Neutrophil (primary cell): ENCODE data around the gene COL10A1.
"Not testable (repeated sequence)": the region's sequence is repeated elsewhere in the genome, so short reads cannot be mapped to it uniquely, and the experiment has no call there.

Experiments
- H3K27ac ChIP-seq: fragments of 200-600 bp; sonication (generic); 2 replicates; pipeline ENCODE4 v1.5.1; 2016; ENCODE audit warnings: mild to moderate bottlenecking, moderate library complexity
- H3K27me3 ChIP-seq: fragments of 200-600 bp; sonication (generic); 2 replicates; pipeline ENCODE4 v1.6.0; 2016; ENCODE audit warnings: mild to moderate bottlenecking
- H3K36me3 ChIP-seq: fragments of 200-600 bp; sonication (generic); 2 replicates; pipeline ENCODE4 v1.5.1; 2017
- H3K4me1 ChIP-seq, 2 experiments: fragments of 200-600 bp in 1 of 2; sonication (generic) in 1 of 2; 1 replicate in 1 of 2; 2 replicates in 1 of 2; pipeline versions ENCODE4 v1.5.1 to v1.6.1; 2013 to 2016; ENCODE audit warnings: low read depth in 1 of 2, low read length in 1 of 2, mild to moderate bottlenecking in 1 of 2, moderate library complexity in 1 of 2; ENCODE audit not compliant: control insufficient read depth in 1 of 2, insufficient read depth in 1 of 2
- H3K4me3 ChIP-seq, 2 experiments: fragments of 200-600 bp in 1 of 2; sonication (generic) in 1 of 2; 1 replicate in 1 of 2; 2 replicates in 1 of 2; pipeline ENCODE4 v1.5.1; 2013 to 2016; ENCODE audit warnings: low read depth in 1 of 2, low read length in 1 of 2, mild to moderate bottlenecking in 1 of 2, moderate library complexity in 1 of 2
- H3K9me3 ChIP-seq: fragments of 200-600 bp; sonication (generic); 2 replicates; pipeline ENCODE4 v1.5.1; 2016
- CTCF ChIP-seq: fragments of 200-600 bp; sonication (generic); IDR thresholded peaks from 2 replicates; pipeline ENCODE4 v1.5.1; 2016; ENCODE audit warnings: antibody characterized with exemption

Gene COL10A1

GRCh38 chr6:116096979-116097816 lies 28.7 kb downstream of the COL10A1 start:
- Histone ChIP-seq H3K27me3 (no peaks in the 10 kb centered on the region), H3K27ac (no peak overlapping the region), H3K4me1 (peaks cover 15 to 19% of the 10 kb centered on the region in 2 experiments), H3K36me3 (no peaks in the 10 kb centered on the region), H3K4me3 (no peak overlapping the region), H3K9me3 (no peaks in the 10 kb centered on the region)
- no peak for TF ChIP-seq CTCF

DNA sequence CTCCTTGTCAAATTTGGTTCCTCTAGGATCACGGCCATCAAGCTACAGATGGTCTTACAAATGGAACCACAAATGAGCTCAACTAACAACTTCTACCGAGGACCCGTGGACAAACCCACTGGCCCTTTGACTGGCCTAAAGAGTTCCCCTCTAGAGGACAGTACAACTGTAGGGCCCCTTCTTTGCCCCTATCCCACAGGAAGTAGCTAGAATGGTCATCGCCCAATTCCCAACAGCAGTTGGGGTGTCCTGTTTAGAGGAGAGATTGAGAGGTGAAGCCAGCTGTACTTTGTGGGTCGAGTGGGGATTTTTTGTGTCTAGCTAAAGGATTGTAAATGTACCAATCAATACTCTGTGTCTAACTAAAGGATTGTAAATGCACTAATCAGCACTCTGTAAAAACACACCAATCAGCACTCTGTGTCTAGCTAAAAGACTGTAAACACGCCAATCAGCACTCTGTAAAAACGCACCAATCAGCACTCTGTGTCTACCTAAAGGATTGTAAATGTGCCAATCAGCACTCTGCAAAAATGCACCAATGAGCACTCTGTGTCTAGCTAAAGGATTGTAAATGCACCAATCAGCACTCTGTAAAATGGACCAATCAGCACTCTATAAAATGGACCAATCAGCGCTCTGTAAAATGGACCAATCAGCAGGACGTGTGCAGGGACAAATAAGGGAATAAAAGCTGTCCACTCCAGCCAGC lies 29.7 kb downstream of the COL10A1 start:
- H3K27ac ChIP-seq, H3K27me3 ChIP-seq, H3K36me3 ChIP-seq, H3K4me1 ChIP-seq, H3K4me3 ChIP-seq, H3K9me3 ChIP-seq: not testable (repeated sequence)

GRCh38 chr6:116094041-116094440 lies 31.9 kb downstream of the COL10A1 start:
- no peaks in the 10 kb centered on the region for H3K36me3 ChIP-seq
- no peaks in the 10 kb centered on the region for H3K27me3 ChIP-seq
- no peaks in the 10 kb centered on the region for H3K4me1 ChIP-seq
- TF ChIP-seq CTCF, result no peak
- no peak overlapping the region for H3K4me3 ChIP-seq
- no peaks in the 10 kb centered on the region for H3K9me3 ChIP-seq
- H3K27ac ChIP-seq, result no peak overlapping the region

- TF ChIP-seq CTCF, result no peak
- no peaks in the 10 kb centered on the region for H3K36me3 ChIP-seq
- no peak overlapping the region for H3K4me3 ChIP-seq
- H3K4me1 ChIP-seq, result no peaks in the 10 kb centered on the region
- H3K9me3 ChIP-seq, result no peaks in the 10 kb centered on the region
- peaks cover 8% of the 10 kb centered on the region for H3K27me3 ChIP-seq
- no peak overlapping the region for H3K27ac ChIP-seq
Observed at GRCh38 chr6:116090251-116090650, 35.7 kb downstream of the COL10A1 start.

GRCh38 chr6:116088946-116089345 lies 37.0 kb downstream of the COL10A1 start:
- Histone ChIP-seq H3K4me1 (no peaks in the 10 kb centered on the region), H3K9me3 (no peaks in the 10 kb centered on the region), H3K27me3 (peaks cover 10% of the 10 kb centered on the region), H3K4me3 (no peak overlapping the region), H3K27ac (no peak overlapping the region), H3K36me3 (no peaks in the 10 kb centered on the region)
- TF ChIP-seq CTCF, result no peak

- TF ChIP-seq CTCF, result no peak
- Histone ChIP-seq H3K4me3 (no peak overlapping the region), H3K27me3 (peaks cover 11% of the 10 kb centered on the region), H3K9me3 (no peaks in the 10 kb centered on the region), H3K4me1 (no peaks in the 10 kb centered on the region), H3K27ac (no peak overlapping the region), H3K36me3 (no peaks in the 10 kb centered on the region)
Observed at GRCh38 chr6:116087437-116088027, 38.4 kb downstream of the COL10A1 start.
